Astrocyte of the spinal cord (primary cell): ENCODE results near the gene STK36.

Experiments
- DNase-seq: peaks from one replicate; pipeline ENCODE4 v3.0.0; 2011; ENCODE audit warnings: low read depth, low spot score
- H3K4me3 ChIP-seq: 2 replicates; pipeline ENCODE4 v1.5.1; 2011; ENCODE audit warnings: low read depth, mild to moderate bottlenecking, low read length, moderate library complexity
- in situ Hi-C: cut with HindIII; loops from 2 replicates; pipeline ENCODE4 v1.10.0; 2017; ENCODE audit warnings: low sequenced_read_pairs
- TF ChIP-seq, protein P1 (sequence below): IDR thresholded peaks from 2 replicates; pipeline ENCODE4 v1.5.1; 2012; ENCODE audit warnings: low read depth, mild to moderate bottlenecking, low read length, inconsistent platforms

STK36 gene

DNA sequence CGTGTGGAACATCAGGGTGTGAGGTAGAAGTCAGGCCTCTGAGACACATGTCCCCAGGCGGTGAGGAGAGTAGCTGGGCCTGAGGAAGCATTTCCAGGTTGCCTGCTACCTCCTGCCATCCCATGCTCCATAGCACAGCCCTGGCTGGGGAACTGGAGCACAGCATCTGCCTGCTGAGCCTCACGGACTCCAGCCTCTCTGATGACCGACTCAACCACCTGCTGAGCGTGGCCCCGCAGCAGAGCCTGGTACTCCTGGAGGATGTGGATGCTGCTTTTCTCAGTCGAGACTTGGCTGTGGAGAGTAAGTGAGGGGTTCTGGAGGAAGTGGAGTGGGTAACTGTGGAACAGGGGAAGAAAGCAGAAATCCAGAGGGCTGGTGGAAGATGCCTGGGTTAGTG, 9.5 kb upstream of the STK36 start:
- in situ Hi-C loops, result no loop called here
- DNase-seq, result no peak
- H3K4me3 ChIP-seq, result no peak overlapping the region
- TF ChIP-seq, protein P1, sequence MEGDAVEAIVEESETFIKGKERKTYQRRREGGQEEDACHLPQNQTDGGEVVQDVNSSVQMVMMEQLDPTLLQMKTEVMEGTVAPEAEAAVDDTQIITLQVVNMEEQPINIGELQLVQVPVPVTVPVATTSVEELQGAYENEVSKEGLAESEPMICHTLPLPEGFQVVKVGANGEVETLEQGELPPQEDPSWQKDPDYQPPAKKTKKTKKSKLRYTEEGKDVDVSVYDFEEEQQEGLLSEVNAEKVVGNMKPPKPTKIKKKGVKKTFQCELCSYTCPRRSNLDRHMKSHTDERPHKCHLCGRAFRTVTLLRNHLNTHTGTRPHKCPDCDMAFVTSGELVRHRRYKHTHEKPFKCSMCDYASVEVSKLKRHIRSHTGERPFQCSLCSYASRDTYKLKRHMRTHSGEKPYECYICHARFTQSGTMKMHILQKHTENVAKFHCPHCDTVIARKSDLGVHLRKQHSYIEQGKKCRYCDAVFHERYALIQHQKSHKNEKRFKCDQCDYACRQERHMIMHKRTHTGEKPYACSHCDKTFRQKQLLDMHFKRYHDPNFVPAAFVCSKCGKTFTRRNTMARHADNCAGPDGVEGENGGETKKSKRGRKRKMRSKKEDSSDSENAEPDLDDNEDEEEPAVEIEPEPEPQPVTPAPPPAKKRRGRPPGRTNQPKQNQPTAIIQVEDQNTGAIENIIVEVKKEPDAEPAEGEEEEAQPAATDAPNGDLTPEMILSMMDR, result no peak

DNA sequence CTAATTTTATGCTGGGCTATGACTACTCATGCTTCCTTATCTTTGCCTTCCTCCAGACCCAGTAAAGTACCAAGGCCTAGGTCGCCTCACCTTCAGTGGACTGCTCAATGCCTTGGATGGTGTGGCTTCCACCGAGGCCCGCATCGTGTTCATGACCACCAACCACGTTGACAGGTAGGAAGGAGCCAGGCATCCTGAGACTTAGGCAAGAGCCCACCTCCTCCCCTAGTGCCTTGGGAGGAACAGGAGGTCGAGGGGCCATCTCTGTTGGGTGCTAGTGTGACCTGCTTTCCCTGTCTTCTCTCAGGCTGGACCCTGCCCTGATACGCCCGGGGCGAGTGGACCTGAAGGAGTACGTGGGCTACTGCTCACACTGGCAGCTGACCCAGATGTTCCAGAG, 9.1 kb upstream of the STK36 start:
- TF ChIP-seq, protein P1, result no peak

DNA sequence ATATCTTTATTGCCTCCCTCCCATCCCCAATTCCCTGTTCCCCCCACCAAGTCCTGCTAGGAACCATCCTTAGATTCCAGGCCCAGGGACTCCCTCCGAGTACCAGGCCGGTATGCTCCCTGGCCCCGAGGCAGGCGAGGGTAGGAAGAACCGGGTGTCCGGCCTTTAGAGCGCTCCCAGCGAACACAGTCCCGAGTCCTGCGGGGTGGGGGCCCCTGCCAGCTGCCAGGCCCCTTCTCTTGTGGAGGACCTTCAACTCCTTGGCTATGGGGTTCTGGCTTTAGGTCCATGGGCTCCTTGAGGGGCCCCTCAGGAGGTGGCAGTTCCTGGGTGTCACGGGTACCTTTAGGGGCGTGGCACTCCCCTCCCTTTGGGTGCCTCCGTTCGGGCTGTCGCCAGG, 8.0 kb upstream of the STK36 start:
- in situ Hi-C loops, result no loop called here
- no peak for DNase-seq
- H3K4me3 ChIP-seq, result no peak overlapping the region
- TF ChIP-seq, protein P1, result no peak

More for the DNA sequence above, 9.1 kb upstream of the STK36 start:
- no peak for DNase-seq
- no peak overlapping the region for H3K4me3 ChIP-seq
- in situ Hi-C loops, result no loop called here

DNA sequence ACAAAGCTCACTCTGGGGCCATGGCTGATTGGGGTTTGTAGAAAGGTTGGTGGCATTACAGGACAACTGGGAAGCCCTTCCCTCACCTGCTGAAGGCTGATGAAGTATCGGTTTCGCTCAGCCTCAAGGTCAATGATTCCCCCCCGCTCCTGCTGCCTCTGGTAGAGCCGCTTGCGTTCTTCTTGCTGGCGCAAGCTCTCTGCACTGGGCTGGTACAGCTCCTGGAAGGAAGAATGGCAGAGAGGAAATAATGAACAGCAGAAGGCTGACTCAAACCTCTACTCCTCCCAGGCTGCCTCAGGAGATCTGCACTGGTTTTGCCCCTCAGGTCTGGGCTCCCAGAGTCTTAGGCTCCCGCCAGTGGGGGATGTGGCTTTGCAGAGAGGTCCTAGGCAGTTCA, 7.2 kb upstream of the STK36 start:
- no peak for DNase-seq
- in situ Hi-C loops, result no loop called here
- no peak overlapping the region for H3K4me3 ChIP-seq
- TF ChIP-seq, protein P1, result no peak

DNA sequence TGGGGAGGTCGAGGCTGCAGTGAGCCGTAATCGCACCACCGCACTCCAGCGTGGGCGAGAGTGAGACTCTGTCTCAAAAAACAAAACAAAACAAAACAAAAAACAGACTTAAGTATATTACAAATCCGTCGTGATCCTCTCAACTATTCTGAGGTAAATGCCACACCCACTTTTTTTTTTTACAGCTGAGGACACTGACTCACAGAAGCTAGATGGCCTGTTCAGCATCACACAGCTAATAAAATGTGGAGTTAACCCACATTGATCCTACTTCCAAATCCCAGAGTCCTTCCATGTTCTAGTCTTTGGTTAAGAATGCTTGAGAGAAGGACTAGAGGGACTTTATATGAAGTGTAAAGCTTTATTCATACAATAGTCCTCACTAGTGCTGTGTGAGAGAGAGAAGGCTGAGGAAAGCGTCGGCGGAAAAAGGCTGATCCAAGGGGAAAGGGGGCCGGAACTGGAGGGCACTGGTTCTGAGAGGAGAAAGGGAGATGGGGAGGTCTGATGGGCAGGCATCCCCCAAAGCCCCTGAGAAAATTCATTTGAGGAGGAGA, 711 bp upstream of the STK36 start:
- in situ Hi-C loops, result no loop called here
- TF ChIP-seq, protein P1, result no peak
- peak overlapping the region; percentile 96 for H3K4me3 ChIP-seq
- peak; percentile 2 for DNase-seq

DNA sequence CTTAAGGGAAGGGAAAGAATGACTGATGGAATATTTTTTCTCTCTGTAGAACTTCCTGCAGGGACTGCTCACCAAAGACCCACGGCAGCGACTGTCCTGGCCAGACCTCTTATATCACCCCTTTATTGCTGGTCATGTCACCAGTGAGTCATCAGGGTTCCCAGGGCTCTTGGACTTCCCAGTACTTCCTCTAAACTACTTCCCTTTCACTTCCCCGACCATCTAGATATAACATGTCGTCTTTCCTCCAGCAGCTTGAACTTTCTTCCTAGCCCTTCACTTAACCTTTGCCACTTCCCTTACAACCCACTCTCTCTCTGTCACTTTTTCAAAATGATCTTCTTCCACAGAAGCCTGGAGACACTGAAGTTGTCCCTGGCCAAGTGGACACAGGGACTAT, 7.2 kb downstream of the STK36 start:
- TF ChIP-seq, protein P1, result no peak
- H3K4me3 ChIP-seq, result no peak overlapping the region
- in situ Hi-C loops, result no loop called here
- DNase-seq, result no peak

DNA sequence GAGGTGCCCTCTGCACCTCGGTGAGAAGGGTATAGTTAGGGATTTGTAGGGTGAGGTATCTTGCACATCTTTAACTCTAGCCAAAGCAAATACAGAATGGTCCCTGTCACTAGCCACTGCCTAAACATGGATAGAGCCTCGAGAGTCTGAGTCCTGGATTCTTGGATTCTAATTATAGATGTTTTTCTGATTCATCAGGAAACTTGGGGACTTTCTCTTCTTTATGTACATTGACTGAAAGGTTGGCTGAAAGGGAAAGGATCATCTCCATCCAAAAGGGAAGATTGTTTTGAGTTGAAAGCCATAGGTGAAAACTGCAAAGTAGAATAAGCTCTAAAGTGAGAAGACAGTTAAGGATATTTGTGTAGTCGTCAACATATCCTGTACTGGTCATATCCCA, 8.2 kb downstream of the STK36 start:
- no peak for DNase-seq
- H3K4me3 ChIP-seq, result no peak overlapping the region
- TF ChIP-seq, protein P1, result no peak
- in situ Hi-C loops, result no loop called here
